ENCODE results near the gene MCM10. TPM values are rescaled to one million over a fixed set of nuclear protein-coding genes. Genes with fewer than 3 reads are reported as not detected.
A peak's percentile ranks its signal among the peaks of the same experiment; 100 is the strongest.

The MCM10 gene
- total and polyA plus RNA-seq, 2 experiments from 2014 or later, result 38.2 to 43.0 TPM

- no peak for TF ChIP-seq ZNF462 (CRISPR knock-in tag; IDR thresholded peaks at IDR 0.05)
- no peak for TF ChIP-seq NANOG (IDR thresholded peaks at IDR 0.05; ENCODE audit: borderline replicate concordance)
- TF ChIP-seq CREB1 (CRISPR knock-in tag; IDR thresholded peaks at IDR 0.05; ENCODE audit: low read depth), result no peak
- TF ChIP-seq POLR2AphosphoS5 (IDR thresholded peaks at IDR 0.05; ENCODE audit: low read depth), result no peak
- no peak for TF ChIP-seq EZH2phosphoT487 (IDR thresholded peaks at IDR 0.05; ENCODE audit: unreplicated experiment)
Measured at GRCh38 chr10:13201132-13201531, 39.8 kb downstream of the MCM10 start (continued).

- no peak for DNase-seq (ENCODE audit: low spot score)
- Mint-ChIP-seq H3K4me3 (no peak overlapping the region), H3K36me3 (ENCODE audit: low read depth) (peaks cover 93% of the 10 kb centered on the region), H3K9me3 (0 out of 3 replicates have a peak, but pooled peaks cover 2% of the 10 kb centered on the region), H3K27me3 (ENCODE audit: insufficient read depth, low read depth, poor library complexity) (peaks cover 1% of the 10 kb centered on the region), H3K27ac (no peak overlapping the region), H3K4me1 (peaks cover 9% of the 10 kb centered on the region; the same call in 2 of the 3 replicates)
- H3K27me3 ChIP-seq (ENCODE audit: insufficient read depth), result no peaks in the 10 kb centered on the region
- peak overlapping the region; percentile 39; the same call in 1 of the 2 replicates for H3K27ac ChIP-seq (ENCODE audit: low read depth)
- H3K4me2 ChIP-seq, result no peak overlapping the region
- no peaks in the 10 kb centered on the region for H3K9me2 ChIP-seq (ENCODE audit: insufficient read depth)
- no peaks in the 10 kb centered on the region for H3K79me2 ChIP-seq (replicated peaks; ENCODE audit: insufficient read depth)
- no peak for ATAC-seq
- no peak overlapping the region for H2AFZ ChIP-seq
- H3K36me3 ChIP-seq (ENCODE audit: insufficient read depth), result peaks cover 52% of the 10 kb centered on the region
- H3K4me3 ChIP-seq, result no peak overlapping the region
- H3F3A ChIP-seq (replicated peaks; ENCODE audit: low read depth), result 0 out of 2 replicates have a peak, but pooled peaks cover 13% of the 10 kb centered on the region
- H4K20me1 ChIP-seq (replicated peaks; ENCODE audit: insufficient read depth), result peaks cover 12% of the 10 kb centered on the region
- no peaks in the 10 kb centered on the region; the same call in 1 of the 2 replicates for H3K4me1 ChIP-seq (ENCODE audit: insufficient read depth)
- TF ChIP-seq JUNB (IDR thresholded peaks at IDR 0.05; ENCODE audit: unreplicated experiment), result no peak
- no peak for TF ChIP-seq REST (IDR thresholded peaks at IDR 0.05; ENCODE audit: unreplicated experiment)
Measured at GRCh38 chr10:13206091-13206490, 44.7 kb downstream of the MCM10 start.

All from GM23338 (cell line).